H9 (cell line): Measurements from ENCODE around the gene PHKA2. TPM values are rescaled to one million over a fixed set of nuclear protein-coding genes. Genes with fewer than 3 reads are reported as not detected.

Experiments
- DNase-seq: peaks from one replicate; pipeline ENCODE4 v3.0.0-alpha.2; 2017
- H2AFZ ChIP-seq: one replicate; pipeline ENCODE4 v1.6.1; 2013; ENCODE audit warnings: mild to moderate bottlenecking, low read length, control low read depth, moderate library complexity
- H2AK5ac ChIP-seq: 2 replicates; pipeline ENCODE4 v1.6.1; 2013; ENCODE audit warnings: low read length, control low read depth, mixed read lengths; ENCODE audit not compliant: insufficient read length
- H2BK120ac ChIP-seq: one replicate; pipeline ENCODE4 v1.6.1; 2013; ENCODE audit warnings: low read depth, mild to moderate bottlenecking, low read length, control low read depth, inconsistent platforms; ENCODE audit not compliant: poor library complexity, severe bottlenecking
- H2BK12ac ChIP-seq: 2 replicates; pipeline ENCODE4 v1.6.1; 2013; ENCODE audit warnings: low read length, control low read depth, mixed read lengths, low read depth; ENCODE audit not compliant: insufficient read length
- H2BK15ac ChIP-seq: 2 replicates; pipeline ENCODE4 v1.6.1; 2013; ENCODE audit warnings: low read depth, low read length, control low read depth
- H2BK20ac ChIP-seq: one replicate; pipeline ENCODE4 v1.6.1; 2013; ENCODE audit warnings: low read depth, mild to moderate bottlenecking, low read length, control low read depth, inconsistent platforms; ENCODE audit not compliant: poor library complexity, severe bottlenecking
- H2BK5ac ChIP-seq: 2 replicates; pipeline ENCODE4 v1.6.1; 2013; ENCODE audit warnings: low read length, control low read depth, mixed read lengths; ENCODE audit not compliant: insufficient read length
- H3K14ac ChIP-seq: 2 replicates; pipeline ENCODE4 v1.6.1; 2013; ENCODE audit warnings: low read length, control low read depth; ENCODE audit not compliant: insufficient read depth
- H3K18ac ChIP-seq: 2 replicates; pipeline ENCODE4 v1.6.1; 2013; ENCODE audit warnings: low read depth, mild to moderate bottlenecking, mixed read lengths, low read length, control low read depth; ENCODE audit not compliant: insufficient read length
- H3K23ac ChIP-seq: 2 replicates; pipeline ENCODE4 v1.6.1; 2013; ENCODE audit warnings: low read length, control low read depth, mixed read lengths, low read depth; ENCODE audit not compliant: insufficient read length
- H3K23me2 ChIP-seq: 2 replicates; pipeline ENCODE4 v1.6.1; 2013; ENCODE audit warnings: low read depth, mild to moderate bottlenecking, mixed read lengths, low read length, control low read depth; ENCODE audit not compliant: insufficient read length, poor library complexity, severe bottlenecking
- H3K27ac ChIP-seq: 2 replicates; pipeline ENCODE4 v1.5.1; 2013; ENCODE audit warnings: low read length, control low read depth, mixed read lengths, low read depth; ENCODE audit not compliant: insufficient read length
- H3K27me3 ChIP-seq: 2 replicates; pipeline ENCODE4 v1.6.1; 2013; ENCODE audit warnings: low read length, control low read depth, inconsistent platforms; ENCODE audit not compliant: insufficient read depth
- H3K4ac ChIP-seq: 2 replicates; pipeline ENCODE4 v1.6.1; 2013; ENCODE audit warnings: low read depth, mild to moderate bottlenecking, control low read depth, inconsistent platforms, low read length, moderate library complexity
- H3K4me1 ChIP-seq: 2 replicates; pipeline ENCODE4 v1.6.1; 2013; ENCODE audit warnings: low read length, control low read depth, inconsistent platforms; ENCODE audit not compliant: insufficient read depth
- H3K4me2 ChIP-seq: 2 replicates; pipeline ENCODE4 v1.6.1; 2013; ENCODE audit warnings: low read length, control low read depth, mixed read lengths; ENCODE audit not compliant: insufficient read length, insufficient read depth
- H3K56ac ChIP-seq: 2 replicates; pipeline ENCODE4 v1.6.1; 2013; ENCODE audit warnings: low read depth, mild to moderate bottlenecking, mixed read lengths, low read length, control low read depth; ENCODE audit not compliant: insufficient read length
- H3K79me1 ChIP-seq: 2 replicates; pipeline ENCODE4 v1.6.1; 2013; ENCODE audit warnings: low read depth, mild to moderate bottlenecking, moderate library complexity, low read length, control low read depth, inconsistent platforms; ENCODE audit not compliant: insufficient read depth, poor library complexity, severe bottlenecking
- H3K79me2 ChIP-seq: 2 replicates; pipeline ENCODE4 v1.6.1; 2013; ENCODE audit warnings: low read length, control low read depth, inconsistent platforms; ENCODE audit not compliant: insufficient read depth
- H3K9ac ChIP-seq: 2 replicates; pipeline ENCODE4 v1.6.1; 2013; ENCODE audit warnings: low read length, control low read depth, mixed read lengths; ENCODE audit not compliant: insufficient read length; ENCODE audit errors: extremely low read depth
- H3K9me3 ChIP-seq: one replicate; pipeline ENCODE4 v1.6.1; 2013; ENCODE audit warnings: low read depth, low read length, inconsistent platforms; ENCODE audit not compliant: control insufficient read depth
- H3T11ph ChIP-seq: one replicate; pipeline ENCODE4 v1.6.1; 2013; ENCODE audit warnings: mild to moderate bottlenecking, low read length, control low read depth, inconsistent platforms
- H4K20me1 ChIP-seq: one replicate; pipeline ENCODE4 v1.6.1; 2013; ENCODE audit not compliant: control insufficient read depth, insufficient read length, insufficient read depth
- H4K5ac ChIP-seq: 2 replicates; pipeline ENCODE4 v1.6.1; 2013; ENCODE audit warnings: low read depth, mild to moderate bottlenecking, mixed read lengths, low read length, control low read depth; ENCODE audit not compliant: insufficient read length
- H4K8ac ChIP-seq: replicated peaks from 2 replicates; pipeline ENCODE4 v1.6.1; 2013; ENCODE audit warnings: low read length, control low read depth, mixed read lengths, low read depth; ENCODE audit not compliant: insufficient read length
- H4K91ac ChIP-seq: 2 replicates; pipeline ENCODE4 v1.6.1; 2013; ENCODE audit warnings: low read depth, mild to moderate bottlenecking, moderate library complexity, mixed read lengths, low read length, control low read depth; ENCODE audit not compliant: insufficient read length
- H3K27ac Mint-ChIP-seq, 3 experiments: 2 replicates in 2 of 3; 3 replicates in 1 of 3; pipeline ENCODE4 v1.8.0; 2020 to 2021; ENCODE audit warnings: mixed read lengths in 3 of 3, mild to moderate bottlenecking in 1 of 3, moderate library complexity in 1 of 3
- H3K27me3 Mint-ChIP-seq: 2 replicates; pipeline ENCODE4 v1.8.0; 2021; ENCODE audit warnings: low read depth, mild to moderate bottlenecking, moderate library complexity, mixed read lengths
- H3K36me3 Mint-ChIP-seq, 3 experiments: 2 replicates in 2 of 3; 3 replicates in 1 of 3; pipeline ENCODE4 v1.8.0; 2020 to 2021; ENCODE audit warnings: low read depth in 3 of 3, mixed read lengths in 3 of 3; ENCODE audit not compliant: insufficient read depth in 1 of 3
- H3K4me1 Mint-ChIP-seq, 2 experiments: 2 replicates each; pipeline ENCODE4 v1.8.0; 2020; ENCODE audit warnings: mixed read lengths in 2 of 2
- H3K4me3 Mint-ChIP-seq, 2 experiments: 2 replicates in 1 of 2; 3 replicates in 1 of 2; pipeline ENCODE4 v1.8.0; 2020 to 2021; ENCODE audit warnings: mild to moderate bottlenecking in 2 of 2, mixed read lengths in 2 of 2, moderate library complexity in 1 of 2
- H3K9me3 Mint-ChIP-seq, 2 experiments: 2 replicates in 1 of 2; 3 replicates in 1 of 2; pipeline ENCODE4 v1.8.0; 2020; ENCODE audit warnings: mild to moderate bottlenecking in 2 of 2, mixed read lengths in 2 of 2, moderate library complexity in 1 of 2
- CTCF ChIP-seq: fragments of 200-600 bp; sonication (generic); conservative IDR thresholded peaks from 3 replicates; pipeline ENCODE4 v1.8.0; 2021; ENCODE audit warnings: antibody characterized with exemption, mild to moderate bottlenecking
- WGBS: extraction: QIAGEN DNeasy Blood & Tissue Kit; methylation state at CpG from one replicate; pipeline ENCODE4 v1.1.7; 2013; ENCODE audit warnings: missing lambda C conversion rate, low lambda C conversion rate, mixed read lengths; ENCODE audit not compliant: insufficient read length; ENCODE audit errors: extremely low coverage; 5-methylcytosine and 5-hydroxymethylcytosine counted together
- total RNA-seq: library from RNA; stranded (reverse); gene quantifications from 2 replicates; pipeline ENCODE4 v1.2.1, GENCODE V29; 2021

PHKA2 gene
- total RNA-seq, 1 experiment from 2014 or later, result 24.2 TPM

GRCh38 chrX:19030805-19031204, 46.9 kb upstream of the PHKA2 start:
- no peak overlapping the region for H2BK5ac ChIP-seq
- DNase-seq, result no peak
- H3K36me3 Mint-ChIP-seq, result 0 out of 7 replicates have a peak, but pooled peaks cover 0 to 4% (median 0%) of the 10 kb centered on the region in 3 experiments
- no CpG with 5 or more reads among the region's 3 CpGs for WGBS
- no peaks in the 10 kb centered on the region for H3K23me2 ChIP-seq
- no peaks in the 10 kb centered on the region for H3K79me1 ChIP-seq
- no peak overlapping the region for H2BK12ac ChIP-seq
- no peak overlapping the region for H2BK20ac ChIP-seq
- no peak overlapping the region for H2AK5ac ChIP-seq
- H3K27me3 Mint-ChIP-seq, result no peaks in the 10 kb centered on the region
- H3K4me1 ChIP-seq, result no peaks in the 10 kb centered on the region
- H2BK120ac ChIP-seq, result no peak overlapping the region
- no peak overlapping the region for H3K56ac ChIP-seq
- H4K91ac ChIP-seq, result no peak overlapping the region
- no peak overlapping the region for H3K4me2 ChIP-seq
- H3K27ac ChIP-seq, result no peak overlapping the region
- H3K18ac ChIP-seq, result no peak overlapping the region
- no peaks in the 10 kb centered on the region for H3K79me2 ChIP-seq
- no peak overlapping the region for H3K4me3 Mint-ChIP-seq
- peaks cover 6% of the 10 kb centered on the region for H3K9me3 ChIP-seq
- no peak overlapping the region for H4K5ac ChIP-seq
- H3K23ac ChIP-seq, result no peak overlapping the region
- no peak overlapping the region for H3K4ac ChIP-seq
- H3K27ac Mint-ChIP-seq, result no peak overlapping the region
- no peak overlapping the region for H3T11ph ChIP-seq
- no peak for TF ChIP-seq CTCF
- no peak overlapping the region for H3K14ac ChIP-seq
- H4K8ac ChIP-seq, result no peak overlapping the region
- no peaks in the 10 kb centered on the region for H3K4me1 Mint-ChIP-seq
- H3K9ac ChIP-seq, result no peak overlapping the region
- H3K9me3 Mint-ChIP-seq, result peaks cover 48 to 58% of the 10 kb centered on the region in 2 experiments
- H2BK15ac ChIP-seq, result no peak overlapping the region
- H3K27me3 ChIP-seq, result no peaks in the 10 kb centered on the region
- H2AFZ ChIP-seq, result no peak overlapping the region
- no peaks in the 10 kb centered on the region for H4K20me1 ChIP-seq
